CD14-positive monocyte (primary cell): ENCODE measurements around the gene CDC42BPG. TPM values are rescaled to one million over a fixed set of nuclear protein-coding genes. Genes with fewer than 3 reads are reported as not detected.

Source experiments
- DNase-seq, 3 donors: peaks; one replicate each; pipeline ENCODE4 v3.0.0-alpha.2; 2011 to 2022
- H2AFZ ChIP-seq: 2 replicates; pipeline ENCODE4 v1.6.0; 2012; ENCODE audit warnings: mild to moderate bottlenecking, low read depth, low read length, inconsistent platforms; ENCODE audit not compliant: insufficient read depth, poor library complexity, severe bottlenecking
- H3K27ac ChIP-seq, 2 donors: 1 replicate in 1 of 2; 2 replicates in 1 of 2; pipeline ENCODE4 v1.5.1; 2012 to 2013; ENCODE audit warnings: low read length in 2 of 2, control low read depth in 1 of 2, inconsistent platforms in 1 of 2, low read depth in 1 of 2, mild to moderate bottlenecking in 1 of 2
- H3K27me3 ChIP-seq, 2 donors: one replicate each; pipeline versions ENCODE4 v1.6.0 to v1.6.1; 2011 to 2013; ENCODE audit warnings: low read length in 2 of 2; ENCODE audit not compliant: control insufficient read depth in 2 of 2, insufficient read depth in 2 of 2
- H3K36me3 ChIP-seq, 2 donors: replicated peaks in 1 of 2; 1 replicate in 1 of 2; 2 replicates in 1 of 2; pipeline versions ENCODE4 v1.5.1 to v1.6.1; 2012 to 2013; ENCODE audit warnings: low read length in 2 of 2, control low read depth in 1 of 2, inconsistent platforms in 1 of 2, mild to moderate bottlenecking in 1 of 2; ENCODE audit not compliant: insufficient read depth in 2 of 2, control insufficient read depth in 1 of 2
- H3K4me1 ChIP-seq, 2 donors: 1 replicate in 1 of 2; 2 replicates in 1 of 2; pipeline versions ENCODE4 v1.5.1 to v1.6.1; 2012 to 2013; ENCODE audit warnings: low read length in 2 of 2, control low read depth in 1 of 2, inconsistent platforms in 1 of 2, mild to moderate bottlenecking in 1 of 2, moderate library complexity in 1 of 2; ENCODE audit not compliant: insufficient read depth in 2 of 2, control insufficient read depth in 1 of 2
- H3K4me2 ChIP-seq: replicated peaks from 2 replicates; pipeline ENCODE3; 2012; ENCODE audit warnings: low read length, moderate library complexity, mild to moderate bottlenecking; ENCODE audit not compliant: poor library complexity, severe bottlenecking; ENCODE audit errors: extremely low read depth
- H3K4me3 ChIP-seq, 3 experiments: fragments of 200-600 bp in 1 of 3; sonication (generic) in 1 of 3; replicated peaks in 1 of 3; 1 replicate in 2 of 3; 2 replicates in 1 of 3; pipeline ENCODE4 v1.5.1; 2011 to 2013; ENCODE audit warnings: low read length in 3 of 3, mild to moderate bottlenecking in 3 of 3, control low read depth in 2 of 3, low read depth in 2 of 3, inconsistent platforms in 1 of 3, moderate library complexity in 1 of 3
- H3K79me2 ChIP-seq: 2 replicates; pipeline ENCODE4 v1.6.0; 2012; ENCODE audit warnings: mild to moderate bottlenecking, control low read depth, inconsistent platforms, low read length, moderate library complexity; ENCODE audit not compliant: insufficient read depth
- H3K9ac ChIP-seq: 2 replicates; pipeline ENCODE4 v1.6.0; 2017; ENCODE audit warnings: low read length, mild to moderate bottlenecking; ENCODE audit not compliant: insufficient read depth, poor library complexity, severe bottlenecking
- H3K9me3 ChIP-seq, 2 donors: replicated peaks in 1 of 2; 1 replicate in 1 of 2; 2 replicates in 1 of 2; pipeline versions ENCODE4 v1.5.1 to v1.6.1; 2012 to 2013; ENCODE audit warnings: low read length in 2 of 2, control low read depth in 1 of 2; ENCODE audit not compliant: control insufficient read depth in 1 of 2, insufficient read depth in 1 of 2
- H4K20me1 ChIP-seq: 2 replicates; pipeline ENCODE4 v1.6.0; 2012; ENCODE audit warnings: mild to moderate bottlenecking, low read length, control low read depth, moderate library complexity; ENCODE audit not compliant: insufficient read depth
- H3K27ac Mint-ChIP-seq, 7 donors: one replicate each; pipeline ENCODE4 v1.8.0; 2020; ENCODE audit warnings: mild to moderate bottlenecking in 7 of 7, mixed read lengths in 7 of 7, moderate library complexity in 6 of 7, inconsistent platforms in 2 of 7
- H3K27me3 Mint-ChIP-seq, 3 donors: one replicate each; pipeline ENCODE4 v1.8.0; 2021 to 2022; ENCODE audit warnings: low read depth in 3 of 3, mild to moderate bottlenecking in 3 of 3, mixed read lengths in 3 of 3, moderate library complexity in 3 of 3, inconsistent platforms in 1 of 3
- H3K36me3 Mint-ChIP-seq, 2 donors: one replicate each; pipeline ENCODE4 v1.8.0; 2020; ENCODE audit warnings: mixed read lengths in 2 of 2, inconsistent platforms in 1 of 2, mild to moderate bottlenecking in 1 of 2
- H3K4me1 Mint-ChIP-seq: one replicate; pipeline ENCODE4 v1.8.0; 2020; ENCODE audit warnings: mild to moderate bottlenecking, mixed read lengths
- H3K4me3 Mint-ChIP-seq, 2 donors: one replicate each; pipeline ENCODE4 v1.8.0; 2020; ENCODE audit warnings: mild to moderate bottlenecking in 2 of 2, mixed read lengths in 2 of 2, moderate library complexity in 1 of 2
- H3K9me3 Mint-ChIP-seq, 7 donors: one replicate each; pipeline ENCODE4 v1.8.0; 2020 to 2022; ENCODE audit warnings: mixed read lengths in 7 of 7, mild to moderate bottlenecking in 6 of 7, moderate library complexity in 6 of 7, inconsistent platforms in 2 of 7
- CTCF ChIP-seq: fragments of 200-600 bp; IDR thresholded peaks from one replicate; pipeline ENCODE4 v1.8.0; 2022; ENCODE audit warnings: antibody characterized with exemption, mild to moderate bottlenecking
- WGBS: methylation state at CpG from one replicate; pipeline ENCODE4 v1.1.5; 2013; ENCODE audit warnings: missing lambda C conversion rate; ENCODE audit not compliant: insufficient coverage; 5-methylcytosine and 5-hydroxymethylcytosine counted together
- intact Hi-C, 2 donors: fragments of 100-400 bp; cut with micrococcal nuclease; formaldehyde crosslinking; loops; one replicate each; pipeline versions ENCODE4 v1.15.0 to v1.15.1; 2023
- polyA plus RNA-seq, 3 donors: library from polyadenylated mRNA; depleted of rRNA in 1 of 3; unstranded in 2 of 3; stranded (reverse) in 1 of 3; fragments of 300-500 nt in 2 of 3; fragments of >200 nt in 1 of 3; fragmentation: Illumina TruSeq in 2 of 3; gene quantifications; 1 replicate in 2 of 3; 2 replicates in 1 of 3; pipeline ENCODE4 v1.2.3, GENCODE V29; 2012 to 2021

Gene CDC42BPG
- polyA plus RNA-seq, 3 donors = 0.23 TPM; not detected in 2

- H3K27ac ChIP-seq = no peak overlapping the region
- H3K9me3 ChIP-seq = no peaks in the 10 kb centered on the region
- H4K20me1 ChIP-seq = no peaks in the 10 kb centered on the region
- H3K27me3 ChIP-seq = no peaks in the 10 kb centered on the region
- Mint-ChIP-seq H3K27ac (no peak overlapping the region), H3K9me3 (no peaks in the 10 kb centered on the region), H3K36me3 (no peaks in the 10 kb centered on the region), H3K27me3 (peaks cover 0 to 3% (median 3%) of the 10 kb centered on the region in 3 donors), H3K4me3 (no peak overlapping the region), H3K4me1 (no peaks in the 10 kb centered on the region)
- no peak overlapping the region for H2AFZ ChIP-seq
- no peak for TF ChIP-seq CTCF
- no peaks in the 10 kb centered on the region for H3K79me2 ChIP-seq
- WGBS = 96% methylated on average over 13 of the region's 17 CpGs
- intact Hi-C loops = no loop called here
- H3K36me3 ChIP-seq = no peaks in the 10 kb centered on the region
- no peak for DNase-seq
- H3K4me2 ChIP-seq = no peak overlapping the region
- no peaks in the 10 kb centered on the region for H3K4me1 ChIP-seq
- H3K9ac ChIP-seq = no peak overlapping the region
- no peak overlapping the region for H3K4me3 ChIP-seq
Measured at GRCh38 chr11:64835616-64836447, 8.6 kb downstream of the CDC42BPG start.

GRCh38 chr11:64834723-64835615 lies 9.5 kb downstream of the CDC42BPG start:
- no peaks in the 10 kb centered on the region for H3K27me3 ChIP-seq
- no peak overlapping the region for H3K4me3 Mint-ChIP-seq
- no peak overlapping the region for H3K9ac ChIP-seq
- DNase-seq = no peak
- intact Hi-C loops = no loop called here
- H3K27ac ChIP-seq = no peak overlapping the region
- no peaks in the 10 kb centered on the region for H3K36me3 Mint-ChIP-seq
- peaks cover 3% of the 10 kb centered on the region for H3K4me1 Mint-ChIP-seq
- H3K27me3 Mint-ChIP-seq = peaks cover 2 to 3% (median 3%) of the 10 kb centered on the region in 3 donors
- H3K27ac Mint-ChIP-seq = no peak overlapping the region
- H3K4me1 ChIP-seq = no peaks in the 10 kb centered on the region
- no peak for TF ChIP-seq CTCF
- H3K4me3 ChIP-seq = no peak overlapping the region
- H3K9me3 Mint-ChIP-seq = no peaks in the 10 kb centered on the region
- no peak overlapping the region for H2AFZ ChIP-seq
- no peaks in the 10 kb centered on the region for H3K79me2 ChIP-seq
- 95% methylated on average over 24 of the region's 29 CpGs for WGBS
- no peaks in the 10 kb centered on the region for H4K20me1 ChIP-seq
- no peaks in the 10 kb centered on the region for H3K9me3 ChIP-seq
- no peak overlapping the region for H3K4me2 ChIP-seq
- H3K36me3 ChIP-seq = no peaks in the 10 kb centered on the region
